Stimulated activated CD8-positive, alpha-beta memory T cell treated with anti-CD3 and anti-CD28 coated beads, Interleukin-12 subunit alpha, Interleukin-12 subunit beta, amount 100 ng/mL, for 1 hour (primary cell): ENCODE results near the gene RREB1.

Experiments
- DNase-seq: peaks from one replicate; pipeline ENCODE4 v3.0.0-alpha.2; 2020; ENCODE audit warnings: low read depth

The RREB1 gene

DNA sequence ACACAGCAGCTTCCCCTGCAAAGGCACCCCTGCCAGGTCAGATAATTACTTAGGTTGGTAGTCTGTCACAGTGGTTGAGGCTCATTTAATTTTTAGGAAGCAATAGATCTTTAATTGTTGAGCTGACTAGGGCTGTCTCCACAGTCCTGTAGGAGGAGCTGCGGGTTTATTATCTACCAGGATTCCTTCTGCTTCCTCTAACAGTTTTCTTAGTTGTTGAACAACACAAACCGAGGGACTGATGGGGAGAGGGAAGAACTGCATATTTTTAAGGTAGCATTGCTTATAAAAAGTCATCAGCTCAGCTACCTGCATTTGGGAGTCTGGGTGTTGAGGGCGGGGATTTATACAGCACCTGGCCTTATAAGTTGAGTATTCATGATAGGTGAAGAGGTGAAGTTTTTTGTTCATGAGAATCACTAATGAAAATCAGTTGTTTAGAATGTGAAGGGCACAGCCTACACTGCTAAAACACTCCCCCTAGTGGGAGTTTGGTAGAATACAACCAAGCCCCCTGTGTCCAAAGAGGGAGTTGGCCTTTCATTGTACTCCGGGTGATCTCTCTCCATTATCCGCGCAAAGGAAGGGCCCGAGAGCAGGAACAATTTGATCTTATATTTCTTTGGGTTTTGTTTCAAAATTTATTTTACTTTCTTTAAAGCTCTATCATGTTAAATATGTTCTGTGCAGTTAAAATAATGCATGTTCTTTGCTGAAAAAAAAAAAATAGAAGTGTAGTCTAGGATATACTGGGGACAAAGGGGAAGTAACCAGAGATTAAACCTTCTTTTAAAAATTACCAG, 135.6 kb downstream of the RREB1 start:
- peak; percentile 23 for DNase-seq

DNA sequence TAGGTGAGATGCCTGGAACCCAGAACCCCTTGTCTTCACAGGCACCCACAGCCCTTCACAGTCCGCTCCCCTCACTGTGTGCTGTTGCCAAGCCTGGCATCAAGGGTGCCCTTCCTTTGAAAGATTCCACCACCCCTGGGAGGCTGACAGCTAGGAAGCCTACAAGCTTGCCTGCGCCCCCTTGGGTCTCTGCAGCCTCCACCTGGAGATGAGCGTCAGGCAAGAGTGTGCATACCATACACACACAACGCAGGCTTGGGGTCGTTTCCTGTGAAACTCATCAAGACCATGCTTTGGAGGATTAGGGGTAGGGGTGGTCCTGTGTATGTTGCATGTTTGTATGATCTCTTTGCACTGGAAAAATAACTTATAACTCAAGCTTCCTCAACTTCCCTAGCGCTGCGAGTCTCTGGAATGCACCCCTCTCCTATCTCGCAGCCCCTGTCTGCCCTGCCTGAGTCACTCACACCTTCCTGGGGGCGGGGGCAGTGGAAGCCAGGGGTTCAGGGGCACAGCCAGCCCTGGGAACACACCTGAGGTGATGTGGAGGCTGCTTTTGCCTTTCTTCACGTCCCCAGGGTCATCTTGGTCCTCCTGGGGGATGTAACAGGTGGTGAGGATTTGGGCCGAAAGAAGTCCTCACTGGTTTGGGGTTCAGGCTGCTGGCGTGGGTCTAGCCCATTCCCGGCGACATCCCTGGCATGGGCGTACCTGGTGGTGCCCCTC, 138.1 kb downstream of the RREB1 start:
- no peak for DNase-seq

DNA sequence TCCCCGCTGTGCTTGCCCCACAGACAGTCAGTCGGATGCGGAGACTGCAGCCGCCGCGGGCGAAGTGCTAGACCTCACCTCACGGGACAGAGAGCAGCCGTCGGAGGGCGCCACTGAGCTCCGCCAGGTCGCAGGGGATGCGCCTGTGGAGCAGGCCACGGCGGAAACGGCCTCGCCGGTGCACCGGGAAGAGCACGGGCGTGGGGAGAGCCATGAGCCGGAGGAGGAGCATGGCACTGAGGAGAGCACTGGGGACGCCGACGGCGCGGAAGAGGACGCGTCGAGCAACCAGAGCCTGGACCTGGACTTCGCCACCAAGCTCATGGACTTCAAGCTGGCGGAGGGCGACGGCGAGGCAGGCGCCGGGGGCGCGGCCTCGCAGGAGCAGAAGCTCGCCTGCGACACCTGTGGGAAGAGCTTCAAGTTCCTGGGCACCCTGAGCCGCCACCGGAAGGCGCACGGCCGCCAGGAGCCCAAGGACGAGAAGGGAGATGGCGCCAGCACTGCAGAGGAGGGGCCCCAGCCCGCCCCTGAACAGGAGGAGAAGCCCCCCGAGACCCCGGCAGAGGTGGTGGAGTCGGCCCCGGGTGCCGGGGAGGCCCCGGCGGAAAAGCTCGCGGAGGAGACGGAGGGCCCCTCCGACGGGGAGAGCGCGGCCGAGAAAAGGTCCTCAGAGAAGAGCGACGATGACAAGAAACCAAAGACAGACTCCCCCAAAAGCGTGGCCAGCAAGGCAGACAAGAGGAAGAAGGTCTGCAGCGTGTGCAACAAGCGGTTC, 138.8 kb downstream of the RREB1 start:
- DNase-seq, result no peak

GRCh38 chr6:7247179-7247456, 139.4 kb downstream of the RREB1 start:
- DNase-seq, result no peak

DNA sequence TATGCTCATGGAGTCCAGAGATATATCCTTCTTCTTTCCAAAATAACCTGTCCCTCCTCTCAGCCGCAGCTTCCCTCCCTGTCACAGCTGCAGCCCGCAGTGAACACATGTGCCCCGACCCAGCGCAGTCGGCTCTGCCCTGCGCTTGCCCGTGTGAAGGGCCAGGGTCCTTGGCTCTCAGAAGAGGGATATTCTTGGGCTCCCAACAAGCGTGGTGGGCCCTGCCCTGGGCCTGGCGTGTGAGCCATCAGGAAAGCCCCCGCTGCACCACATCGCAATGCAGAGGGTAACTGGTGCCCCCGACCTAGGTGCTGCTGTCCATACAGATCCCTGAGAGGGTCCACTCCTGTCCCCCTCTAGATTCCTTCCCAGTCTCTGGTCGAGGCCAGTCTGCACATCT, 140.1 kb downstream of the RREB1 start:
- no peak for DNase-seq

- DNase-seq, result no peak
Observed at GRCh38 chr6:7249391-7249790, 141.6 kb downstream of the RREB1 start.

GRCh38 chr6:7249946-7250643, 142.3 kb downstream of the RREB1 start:
- DNase-seq, result no peak

GRCh38 chr6:7250812-7251211, 143.1 kb downstream of the RREB1 start:
- no peak for DNase-seq

DNA sequence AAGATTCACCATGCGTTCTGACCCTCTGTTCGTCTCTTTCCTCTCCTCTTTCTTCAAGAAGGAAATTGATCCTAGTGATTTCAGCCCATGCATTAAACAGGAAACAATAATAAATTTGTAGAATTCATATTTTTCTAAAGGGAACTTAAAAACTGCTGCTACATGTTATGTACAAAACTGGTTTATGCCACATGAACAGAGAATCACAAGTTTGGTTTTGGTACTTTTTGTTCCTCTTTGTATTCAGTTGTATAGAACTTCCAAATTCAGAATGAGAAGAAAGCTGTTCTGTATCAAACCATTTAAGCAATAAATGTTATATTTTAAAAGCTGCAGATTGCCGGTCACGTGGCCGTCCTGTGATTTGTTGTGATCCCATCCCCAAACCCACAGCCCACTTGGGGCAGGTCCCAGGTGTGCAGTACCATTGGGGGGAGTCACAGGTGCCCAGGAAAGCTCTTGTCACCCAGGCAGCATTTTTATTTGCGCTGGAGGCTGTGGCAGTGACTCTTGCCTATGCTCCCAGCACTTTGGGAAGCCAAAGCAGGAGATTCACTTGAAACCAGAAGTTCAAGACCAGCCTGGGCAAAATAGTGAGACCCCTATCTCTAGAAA, 144.0 kb downstream of the RREB1 start:
- DNase-seq, result no peak

DNA sequence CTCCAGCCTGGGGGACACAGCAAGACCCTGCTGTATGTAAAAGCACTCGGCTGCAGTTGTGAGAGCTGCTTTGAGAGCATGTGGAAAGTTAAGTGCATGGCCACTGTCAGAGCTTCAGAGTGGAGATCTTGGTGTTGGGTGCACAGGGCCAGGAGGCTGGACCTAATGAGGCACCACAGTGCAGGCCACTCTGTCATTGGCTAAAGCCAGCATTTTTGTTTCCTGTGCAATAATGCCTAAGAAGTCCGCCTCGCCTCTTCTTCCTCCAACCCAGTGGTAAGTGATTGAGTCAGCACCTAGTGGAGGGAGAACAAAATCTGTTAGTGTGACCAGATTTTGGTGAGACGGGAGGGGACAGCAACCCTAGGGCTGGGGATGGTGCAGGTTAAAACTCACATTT, 144.6 kb downstream of the RREB1 start:
- no peak for DNase-seq

GRCh38 chr6:7254980-7255835, 147.4 kb downstream of the RREB1 start:
- DNase-seq, result no peak

DNA sequence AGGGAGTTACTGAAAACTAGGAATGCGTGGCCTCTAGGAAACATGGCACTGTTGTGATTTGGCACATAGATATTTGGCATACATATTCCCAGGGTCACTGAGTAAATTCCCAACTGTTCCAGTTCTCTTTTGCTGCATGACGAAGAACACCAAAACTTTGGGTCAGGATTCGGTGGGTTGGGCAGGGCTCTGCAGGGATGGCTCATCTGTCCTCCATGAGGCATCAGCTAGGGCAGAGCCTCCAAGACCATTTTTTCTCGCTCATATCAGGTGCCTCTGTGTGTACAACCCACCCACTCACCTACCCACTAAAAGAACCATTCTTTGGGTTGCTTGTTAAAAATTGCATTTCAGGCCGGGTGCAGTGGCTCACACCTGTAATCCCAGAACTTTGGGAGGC, 148.2 kb downstream of the RREB1 start:
- DNase-seq, result no peak

- no peak for DNase-seq
Observed at GRCh38 chr6:7256785-7257184, 149.0 kb downstream of the RREB1 start.

DNA sequence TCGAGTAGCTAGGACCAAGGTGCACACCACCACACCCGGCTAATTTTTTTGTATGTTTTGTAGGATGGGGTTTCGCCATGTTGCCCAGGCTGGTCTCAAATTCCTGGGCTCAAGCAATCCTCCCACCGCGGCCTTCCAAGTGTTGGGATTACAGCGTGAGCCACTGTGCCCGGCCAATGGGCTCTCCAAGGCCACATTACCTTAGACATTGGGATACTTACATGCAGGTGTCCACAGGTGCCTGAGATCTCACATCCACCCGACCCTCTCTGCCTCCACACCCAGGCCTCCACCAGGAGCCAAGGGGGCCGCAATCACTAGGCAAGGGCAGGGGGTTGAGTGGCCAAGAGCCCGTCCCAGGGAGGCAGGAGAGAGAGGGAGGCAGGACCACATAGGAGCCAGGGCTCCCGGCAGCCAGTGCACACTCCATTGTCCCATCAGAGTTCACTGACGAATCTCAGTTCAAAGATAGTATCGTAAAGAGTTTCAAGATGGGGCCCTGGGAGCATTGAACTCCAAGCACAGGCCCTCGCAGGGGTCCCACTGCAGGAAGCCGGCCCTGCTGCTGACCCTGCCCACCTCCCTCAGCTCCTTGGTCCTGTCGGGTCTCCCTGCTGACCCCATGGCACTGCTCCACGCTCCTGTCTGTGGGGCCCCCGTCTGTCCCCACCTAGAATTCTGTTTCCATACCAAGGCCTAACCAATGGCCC, 149.9 kb downstream of the RREB1 start:
- DNase-seq, result no peak

DNA sequence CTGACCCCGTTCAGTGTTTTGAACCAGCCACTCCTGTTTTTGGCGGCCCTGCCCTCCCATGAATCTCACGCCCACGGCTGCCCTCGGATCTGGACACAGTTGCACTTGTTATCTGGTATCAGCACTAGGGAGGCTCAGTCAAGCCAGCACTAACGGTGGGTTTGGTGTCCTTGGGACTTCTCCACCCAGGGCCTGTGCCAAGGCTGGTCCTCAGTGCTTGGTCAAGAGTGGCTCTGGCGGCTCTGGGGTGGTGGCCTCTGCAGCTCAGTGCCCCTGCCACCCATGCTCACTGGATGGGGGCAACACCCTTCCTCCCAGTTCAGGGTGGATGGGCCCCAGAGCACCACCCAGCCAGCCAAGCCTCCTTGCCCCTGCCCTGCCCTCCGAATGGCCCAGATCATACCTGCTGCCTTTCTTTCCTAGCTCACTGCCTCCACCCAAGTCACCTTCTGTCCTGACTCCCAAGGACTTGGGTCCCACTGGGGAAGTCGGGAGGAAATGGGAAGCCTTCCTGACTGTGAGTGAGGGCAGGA, 150.5 kb downstream of the RREB1 start:
- no peak for DNase-seq

- no peak for DNase-seq
Observed at GRCh38 chr6:7260291-7261031, 152.7 kb downstream of the RREB1 start.

- DNase-seq, result peak; percentile 4
Observed at GRCh38 chr6:7261032-7261841, 153.5 kb downstream of the RREB1 start.

GRCh38 chr6:7261852-7262461, 154.2 kb downstream of the RREB1 start:
- no peak for DNase-seq
